RWPE2 (cell line): ENCODE results near the gene SCFD1.

Experiments
- ATAC-seq: fragments of 200-7000 bp; cut with Tn5 transposase; 3 replicates; pipeline ENCODE4 v1.9.1; 2021; ENCODE audit warnings: low read depth
- DNase-seq: peaks from one replicate; pipeline ENCODE4 v3.0.0-alpha.2; 2020; ENCODE audit warnings: low spot score
- H3K27ac ChIP-seq: fragments of 450-650 bp; 2 replicates; pipeline ENCODE4 v1.5.1; 2017; ENCODE audit warnings: mild to moderate bottlenecking; ENCODE audit not compliant: poor library complexity, severe bottlenecking
- H3K27me3 ChIP-seq: fragments of 250-450 bp; sonication (Bioruptor Pico); 2 replicates; pipeline ENCODE4 v1.5.1; 2021; ENCODE audit warnings: mild to moderate bottlenecking, moderate library complexity; ENCODE audit not compliant: insufficient read depth, poor library complexity, severe bottlenecking
- H3K36me3 ChIP-seq: fragments of 250-450 bp; sonication (Bioruptor Pico); 2 replicates; pipeline ENCODE4 v1.5.1; 2020; ENCODE audit warnings: low read depth, mild to moderate bottlenecking, moderate library complexity
- H3K4me1 ChIP-seq: fragments of 250-450 bp; sonication (Bioruptor Pico); 2 replicates; pipeline ENCODE4 v1.5.1; 2021; ENCODE audit warnings: mild to moderate bottlenecking, moderate library complexity; ENCODE audit not compliant: insufficient read depth, poor library complexity, severe bottlenecking
- H3K4me3 ChIP-seq: fragments of 250-450 bp; sonication (Bioruptor Pico); 2 replicates; pipeline ENCODE4 v1.5.1; 2021; ENCODE audit warnings: mild to moderate bottlenecking, moderate library complexity; ENCODE audit not compliant: severe bottlenecking
- H3K9me3 ChIP-seq: fragments of 250-450 bp; sonication (Bioruptor Pico); 2 replicates; pipeline ENCODE4 v1.5.1; 2021; ENCODE audit warnings: mild to moderate bottlenecking, moderate library complexity; ENCODE audit not compliant: severe bottlenecking
- TF ChIP-seq, protein P1 (sequence below): fragments of 450-650 bp; IDR thresholded peaks from one replicate; pipeline ENCODE4 v1.5.1; 2017; ENCODE audit warnings: mild to moderate bottlenecking, moderate library complexity; ENCODE audit not compliant: poor library complexity, severe bottlenecking

Gene SCFD1

DNA sequence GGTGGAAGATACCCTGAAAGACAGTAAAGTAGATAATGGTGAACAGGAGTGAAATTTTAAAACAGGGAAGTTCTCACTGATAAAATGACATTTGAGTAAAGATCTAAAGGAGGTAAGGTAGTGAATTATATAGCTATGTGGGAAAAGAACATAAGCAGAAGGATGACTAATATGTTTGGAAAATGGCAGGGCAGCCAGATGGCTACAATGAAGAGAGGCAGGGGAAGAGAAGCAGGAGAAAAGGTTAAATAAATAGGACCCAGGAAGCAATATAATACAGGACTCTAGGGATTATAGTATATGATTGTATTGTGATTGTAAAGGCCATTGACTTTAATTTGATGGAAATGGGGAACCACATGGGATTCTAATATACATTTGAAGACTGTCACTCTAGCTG, 33.0 kb downstream of the SCFD1 start:
- Histone ChIP-seq H3K36me3 (peaks cover 97% of the 10 kb centered on the region), H3K9me3 (no peaks in the 10 kb centered on the region)

DNA sequence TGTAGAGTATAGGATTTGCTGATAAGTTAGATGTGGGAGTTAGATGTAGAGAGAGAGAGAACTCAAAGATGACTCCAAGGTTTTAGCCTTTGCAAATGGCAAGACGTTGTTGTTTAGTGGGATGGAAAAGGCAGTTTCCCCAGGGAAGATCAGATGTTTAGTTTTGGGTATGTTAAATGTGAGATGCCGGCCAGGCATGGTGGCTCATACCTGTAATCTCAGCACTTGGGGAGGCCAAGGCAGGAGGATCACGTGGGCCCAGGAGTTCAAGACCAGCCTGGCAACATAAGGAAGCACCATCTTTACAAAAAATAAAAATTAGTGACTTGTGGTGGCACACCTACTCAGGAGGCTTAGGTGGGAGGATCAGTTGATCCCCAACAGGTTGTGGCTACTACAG, 33.5 kb downstream of the SCFD1 start:
- TF ChIP-seq, protein P1, sequence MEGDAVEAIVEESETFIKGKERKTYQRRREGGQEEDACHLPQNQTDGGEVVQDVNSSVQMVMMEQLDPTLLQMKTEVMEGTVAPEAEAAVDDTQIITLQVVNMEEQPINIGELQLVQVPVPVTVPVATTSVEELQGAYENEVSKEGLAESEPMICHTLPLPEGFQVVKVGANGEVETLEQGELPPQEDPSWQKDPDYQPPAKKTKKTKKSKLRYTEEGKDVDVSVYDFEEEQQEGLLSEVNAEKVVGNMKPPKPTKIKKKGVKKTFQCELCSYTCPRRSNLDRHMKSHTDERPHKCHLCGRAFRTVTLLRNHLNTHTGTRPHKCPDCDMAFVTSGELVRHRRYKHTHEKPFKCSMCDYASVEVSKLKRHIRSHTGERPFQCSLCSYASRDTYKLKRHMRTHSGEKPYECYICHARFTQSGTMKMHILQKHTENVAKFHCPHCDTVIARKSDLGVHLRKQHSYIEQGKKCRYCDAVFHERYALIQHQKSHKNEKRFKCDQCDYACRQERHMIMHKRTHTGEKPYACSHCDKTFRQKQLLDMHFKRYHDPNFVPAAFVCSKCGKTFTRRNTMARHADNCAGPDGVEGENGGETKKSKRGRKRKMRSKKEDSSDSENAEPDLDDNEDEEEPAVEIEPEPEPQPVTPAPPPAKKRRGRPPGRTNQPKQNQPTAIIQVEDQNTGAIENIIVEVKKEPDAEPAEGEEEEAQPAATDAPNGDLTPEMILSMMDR = no peak
- H3K27me3 ChIP-seq = no peaks in the 10 kb centered on the region
- H3K36me3 ChIP-seq = peaks cover 97% of the 10 kb centered on the region
- no peaks in the 10 kb centered on the region for H3K9me3 ChIP-seq
- no peaks in the 10 kb centered on the region for H3K4me1 ChIP-seq
- H3K4me3 ChIP-seq = no peak overlapping the region
- ATAC-seq (no peak), DNase-seq (no peak)
- H3K27ac ChIP-seq = no peak overlapping the region

More for the DNA sequence above, 33.0 kb downstream of the SCFD1 start:
- TF ChIP-seq, protein P1 = no peak
- Histone ChIP-seq H3K4me1 (no peaks in the 10 kb centered on the region), H3K4me3 (no peak overlapping the region), H3K27me3 (no peaks in the 10 kb centered on the region), H3K27ac (no peak overlapping the region)
- ATAC-seq (no peak), DNase-seq (no peak)

DNA sequence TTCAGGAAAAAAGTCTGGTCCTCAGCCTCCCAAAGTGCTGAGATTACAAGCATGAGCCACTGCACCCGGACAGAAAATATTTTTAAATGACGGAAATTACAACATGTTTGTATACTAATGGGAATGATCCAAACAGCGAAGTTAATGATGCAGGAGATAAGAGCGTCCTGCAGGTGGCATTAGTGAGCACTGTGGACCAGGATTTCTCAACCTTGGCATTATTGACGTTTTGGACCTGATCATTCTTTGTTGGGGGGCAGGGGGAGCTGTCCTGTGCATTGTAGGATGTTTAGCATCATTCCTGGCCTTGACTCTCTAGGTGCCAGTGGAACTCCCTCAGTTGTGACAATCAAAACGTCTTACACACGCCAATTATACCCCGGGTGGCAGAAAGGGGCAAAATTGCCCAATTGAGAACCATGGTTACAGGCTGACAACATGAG, 34.1 kb downstream of the SCFD1 start:
- ATAC-seq (0 out of 3 replicates have a peak, but pooled peaks have one; percentile 48), DNase-seq (no peak)
- TF ChIP-seq, protein P1 = peak; percentile 90
- Histone ChIP-seq H3K9me3 (no peaks in the 10 kb centered on the region), H3K4me1 (no peaks in the 10 kb centered on the region), H3K36me3 (peaks cover 97% of the 10 kb centered on the region), H3K4me3 (no peak overlapping the region), H3K27me3 (no peaks in the 10 kb centered on the region), H3K27ac (no peak overlapping the region)

DNA sequence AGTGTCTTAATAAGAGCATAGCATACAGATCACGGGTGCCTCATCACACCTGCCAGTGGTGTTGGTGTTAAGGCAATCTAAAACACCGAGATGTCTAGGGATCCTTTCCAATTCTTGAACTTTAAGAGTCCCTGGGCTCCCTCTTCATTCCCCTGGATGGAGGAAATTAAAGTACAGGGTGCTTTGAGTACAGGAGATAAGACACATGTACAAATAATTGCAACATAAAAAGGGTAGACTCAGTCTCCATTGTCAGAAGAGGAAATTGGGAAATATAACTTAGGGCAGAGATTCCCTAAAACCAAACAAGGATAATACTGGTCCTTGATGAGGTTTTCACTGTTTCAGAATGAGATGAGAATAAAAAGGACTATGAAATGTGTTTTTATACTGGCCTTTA, 34.9 kb downstream of the SCFD1 start:
- no peaks in the 10 kb centered on the region for H3K4me1 ChIP-seq
- TF ChIP-seq, protein P1 = no peak
- ATAC-seq (no peak), DNase-seq (no peak)
- H3K4me3 ChIP-seq = no peak overlapping the region
- H3K27ac ChIP-seq = no peak overlapping the region
- no peaks in the 10 kb centered on the region for H3K9me3 ChIP-seq
- H3K36me3 ChIP-seq = peaks cover 97% of the 10 kb centered on the region
- no peaks in the 10 kb centered on the region for H3K27me3 ChIP-seq

DNA sequence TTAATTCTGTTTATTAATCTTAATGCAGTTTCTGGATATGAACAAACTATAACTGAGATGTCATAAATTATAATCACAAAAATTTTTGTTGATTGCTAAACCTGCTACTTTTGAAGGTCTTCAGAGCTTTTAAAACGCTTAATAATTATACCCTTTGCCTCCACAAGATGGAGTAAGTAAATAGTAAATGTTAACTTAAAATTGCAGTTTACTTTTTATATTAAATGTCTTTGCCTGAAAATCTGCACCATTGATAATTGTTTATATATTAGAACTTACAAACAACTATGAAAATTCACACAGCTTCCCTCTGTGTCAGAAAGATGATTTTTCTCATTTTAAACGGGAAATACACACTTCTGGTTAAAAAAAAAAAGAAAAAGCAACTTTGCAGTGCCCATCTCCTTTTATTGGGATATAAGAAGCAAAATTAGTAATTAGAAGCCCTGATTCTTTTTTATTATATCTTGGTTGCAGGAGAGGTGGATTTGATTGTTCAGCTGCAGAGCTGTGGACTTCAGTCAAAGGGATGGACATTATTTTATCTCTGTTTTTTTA, 35.6 kb downstream of the SCFD1 start:
- TF ChIP-seq, protein P1 = peak; percentile 70
- no peak overlapping the region for H3K27ac ChIP-seq
- DNase-seq (no peak), ATAC-seq (no peak)
- H3K27me3 ChIP-seq = no peaks in the 10 kb centered on the region
- no peaks in the 10 kb centered on the region for H3K9me3 ChIP-seq
- no peak overlapping the region for H3K4me3 ChIP-seq
- no peaks in the 10 kb centered on the region for H3K4me1 ChIP-seq
- H3K36me3 ChIP-seq = peaks cover 95% of the 10 kb centered on the region
